ENCODE data around the gene DGKI. TPM values are rescaled to one million over a fixed set of nuclear protein-coding genes. Genes with fewer than 3 reads are reported as not detected.

DGKI gene
- total and polyA plus RNA-seq, 9 of the 15 experiments (the other 6 are each of a cell fraction or from before 2014, with no cell fraction given): 0.11 to 0.54 (median 0.15) TPM; not detected in 5

- TF ChIP-seq, protein P1, sequence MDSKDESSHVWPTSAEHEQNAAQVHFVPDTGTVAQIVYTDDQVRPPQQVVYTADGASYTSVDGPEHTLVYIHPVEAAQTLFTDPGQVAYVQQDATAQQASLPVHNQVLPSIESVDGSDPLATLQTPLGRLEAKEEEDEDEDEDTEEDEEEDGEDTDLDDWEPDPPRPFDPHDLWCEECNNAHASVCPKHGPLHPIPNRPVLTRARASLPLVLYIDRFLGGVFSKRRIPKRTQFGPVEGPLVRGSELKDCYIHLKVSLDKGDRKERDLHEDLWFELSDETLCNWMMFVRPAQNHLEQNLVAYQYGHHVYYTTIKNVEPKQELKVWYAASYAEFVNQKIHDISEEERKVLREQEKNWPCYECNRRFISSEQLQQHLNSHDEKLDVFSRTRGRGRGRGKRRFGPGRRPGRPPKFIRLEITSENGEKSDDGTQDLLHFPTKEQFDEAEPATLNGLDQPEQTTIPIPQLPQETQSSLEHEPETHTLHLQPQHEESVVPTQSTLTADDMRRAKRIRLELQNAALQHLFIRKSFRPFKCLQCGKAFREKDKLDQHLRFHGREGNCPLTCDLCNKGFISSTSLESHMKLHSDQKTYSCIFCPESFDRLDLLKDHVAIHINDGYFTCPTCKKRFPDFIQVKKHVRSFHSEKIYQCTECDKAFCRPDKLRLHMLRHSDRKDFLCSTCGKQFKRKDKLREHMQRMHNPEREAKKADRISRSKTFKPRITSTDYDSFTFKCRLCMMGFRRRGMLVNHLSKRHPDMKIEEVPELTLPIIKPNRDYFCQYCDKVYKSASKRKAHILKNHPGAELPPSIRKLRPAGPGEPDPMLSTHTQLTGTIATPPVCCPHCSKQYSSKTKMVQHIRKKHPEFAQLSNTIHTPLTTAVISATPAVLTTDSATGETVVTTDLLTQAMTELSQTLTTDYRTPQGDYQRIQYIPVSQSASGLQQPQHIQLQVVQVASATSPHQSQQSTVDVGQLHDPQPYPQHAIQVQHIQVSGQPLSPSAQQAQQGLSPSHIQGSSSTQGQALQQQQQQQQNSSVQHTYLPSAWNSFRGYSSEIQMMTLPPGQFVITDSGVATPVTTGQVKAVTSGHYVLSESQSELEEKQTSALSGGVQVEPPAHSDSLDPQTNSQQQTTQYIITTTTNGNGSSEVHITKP (IDR thresholded peaks at IDR 0.05; ENCODE audit: partially characterized antibody): no peak
- TF ChIP-seq CBFA2T2 (conservative IDR thresholded peaks at IDR 0.05) (no peak), POLR3A (IDR thresholded peaks at IDR 0.05; ENCODE audit: borderline replicate concordance, extremely low read depth, insufficient read depth, insufficient read length) (no peak), POLR2B (IDR thresholded peaks at IDR 0.05; ENCODE audit: low read depth, partially characterized antibody) (no peak), MIER1 (IDR thresholded peaks at IDR 0.05; ENCODE audit: low read depth) (no peak), PRMT5 (CRISPR knock-in tag; IDR thresholded peaks at IDR 0.05) (no peak), UBTF (IDR thresholded peaks at IDR 0.05; ENCODE audit: borderline replicate concordance in 1 of 2, low read depth in 2 of 2, low read length in 2 of 2) (no peak), C11orf30 (IDR thresholded peaks at IDR 0.05; ENCODE audit: low read depth) (peak; percentile 59), MLLT1 (IDR thresholded peaks at IDR 0.05) (no peak), CAMTA2 (CRISPR knock-in tag; conservative IDR thresholded peaks at IDR 0.05) (no peak), ZNF253 (CRISPR knock-in tag; conservative IDR thresholded peaks at IDR 0.05) (no peak), BCL6 (CRISPR knock-in tag; IDR thresholded peaks at IDR 0.05) (no peak), HLTF (IDR thresholded peaks at IDR 0.05) (no peak), RBM34 (IDR thresholded peaks at IDR 0.05; ENCODE audit: borderline replicate concordance, insufficient read depth, low read length) (no peak), KHSRP (IDR thresholded peaks at IDR 0.05) (0 out of 2 replicates have a peak, but pooled peaks have one; percentile 34), TEAD2 (tag; IDR thresholded peaks at IDR 0.05) (no peak), KAT7 (CRISPR knock-in tag; IDR thresholded peaks at IDR 0.05; ENCODE audit: borderline replicate concordance) (no peak), ZNF184 (CRISPR knock-in tag; IDR thresholded peaks at IDR 0.05) (no peak), FOXK2 (conservative IDR thresholded peaks at IDR 0.05 in 1 of 2, IDR thresholded peaks at IDR 0.05 in 1 of 2; ENCODE audit: low read depth in 2 of 2) (no peak), ZZZ3 (IDR thresholded peaks at IDR 0.05) (no peak), MAFK (IDR thresholded peaks at IDR 0.05; ENCODE audit: low read length) (peak; percentile 34; the same call in 1 of the 2 replicates)
- TF ChIP-seq, protein P2, sequence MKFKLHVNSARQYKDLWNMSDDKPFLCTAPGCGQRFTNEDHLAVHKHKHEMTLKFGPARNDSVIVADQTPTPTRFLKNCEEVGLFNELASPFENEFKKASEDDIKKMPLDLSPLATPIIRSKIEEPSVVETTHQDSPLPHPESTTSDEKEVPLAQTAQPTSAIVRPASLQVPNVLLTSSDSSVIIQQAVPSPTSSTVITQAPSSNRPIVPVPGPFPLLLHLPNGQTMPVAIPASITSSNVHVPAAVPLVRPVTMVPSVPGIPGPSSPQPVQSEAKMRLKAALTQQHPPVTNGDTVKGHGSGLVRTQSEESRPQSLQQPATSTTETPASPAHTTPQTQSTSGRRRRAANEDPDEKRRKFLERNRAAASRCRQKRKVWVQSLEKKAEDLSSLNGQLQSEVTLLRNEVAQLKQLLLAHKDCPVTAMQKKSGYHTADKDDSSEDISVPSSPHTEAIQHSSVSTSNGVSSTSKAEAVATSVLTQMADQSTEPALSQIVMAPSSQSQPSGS (CRISPR knock-in tag; IDR thresholded peaks at IDR 0.05): no peak
Observed at GRCh38 chr7:137890449-137890921, 43.7 kb upstream of the DGKI start (continued).
